C4-2B (cell line): ENCODE measurements around the gene UBL4B.

Experiments
- ZFX ChIP-seq: fragments of 450-650 bp; IDR thresholded peaks from 2 replicates; pipeline ENCODE4 v1.6.1; 2017
- TF ChIP-seq, protein P1 (sequence below): fragments of 450-650 bp; conservative IDR thresholded peaks from 2 replicates; pipeline ENCODE4 v1.5.1; 2017; ENCODE audit warnings: mild to moderate bottlenecking

GRCh38 chr1:110076789-110077500, 35.3 kb upstream of the UBL4B start:
- TF ChIP-seq, protein P1, sequence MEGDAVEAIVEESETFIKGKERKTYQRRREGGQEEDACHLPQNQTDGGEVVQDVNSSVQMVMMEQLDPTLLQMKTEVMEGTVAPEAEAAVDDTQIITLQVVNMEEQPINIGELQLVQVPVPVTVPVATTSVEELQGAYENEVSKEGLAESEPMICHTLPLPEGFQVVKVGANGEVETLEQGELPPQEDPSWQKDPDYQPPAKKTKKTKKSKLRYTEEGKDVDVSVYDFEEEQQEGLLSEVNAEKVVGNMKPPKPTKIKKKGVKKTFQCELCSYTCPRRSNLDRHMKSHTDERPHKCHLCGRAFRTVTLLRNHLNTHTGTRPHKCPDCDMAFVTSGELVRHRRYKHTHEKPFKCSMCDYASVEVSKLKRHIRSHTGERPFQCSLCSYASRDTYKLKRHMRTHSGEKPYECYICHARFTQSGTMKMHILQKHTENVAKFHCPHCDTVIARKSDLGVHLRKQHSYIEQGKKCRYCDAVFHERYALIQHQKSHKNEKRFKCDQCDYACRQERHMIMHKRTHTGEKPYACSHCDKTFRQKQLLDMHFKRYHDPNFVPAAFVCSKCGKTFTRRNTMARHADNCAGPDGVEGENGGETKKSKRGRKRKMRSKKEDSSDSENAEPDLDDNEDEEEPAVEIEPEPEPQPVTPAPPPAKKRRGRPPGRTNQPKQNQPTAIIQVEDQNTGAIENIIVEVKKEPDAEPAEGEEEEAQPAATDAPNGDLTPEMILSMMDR: no peak
- TF ChIP-seq ZFX: no peak
